ENCODE measurements around the gene GANAB.
"Not testable (repeated sequence)": the region's sequence is repeated elsewhere in the genome, so short reads cannot be mapped to it uniquely, and the experiment has no call there.

GANAB gene

DNA sequence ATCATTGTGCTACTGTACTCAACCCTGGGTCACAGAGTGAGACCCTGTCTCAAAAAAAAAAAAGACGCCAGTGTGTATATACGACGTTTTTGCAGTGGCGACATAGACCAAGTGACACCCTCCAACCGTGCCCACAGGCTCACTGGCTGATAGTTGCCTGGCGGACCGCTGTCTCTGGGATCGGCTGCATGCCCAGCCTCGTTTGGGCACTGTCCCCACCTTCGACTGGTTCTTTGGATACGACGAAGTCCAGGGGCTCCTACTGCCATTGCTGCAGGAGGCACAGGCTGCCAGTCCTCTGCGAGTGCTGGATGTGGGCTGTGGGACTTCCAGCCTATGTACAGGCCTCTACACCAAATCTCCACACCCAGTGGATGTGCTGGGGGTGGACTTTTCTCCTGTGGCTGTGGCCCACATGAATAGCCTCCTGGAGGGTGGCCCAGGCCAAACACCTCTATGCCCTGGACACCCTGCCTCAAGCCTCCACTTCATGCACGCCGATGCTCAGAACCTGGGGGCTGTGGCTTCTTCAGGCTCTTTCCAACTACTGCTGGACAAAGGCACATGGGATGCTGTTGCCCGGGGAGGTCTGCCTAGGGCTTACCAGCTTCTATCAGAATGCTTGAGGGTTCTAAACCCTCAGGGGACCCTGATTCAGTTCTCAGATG, 20.0 kb upstream of the GANAB start:
- no peak for DNase-seq

DNA sequence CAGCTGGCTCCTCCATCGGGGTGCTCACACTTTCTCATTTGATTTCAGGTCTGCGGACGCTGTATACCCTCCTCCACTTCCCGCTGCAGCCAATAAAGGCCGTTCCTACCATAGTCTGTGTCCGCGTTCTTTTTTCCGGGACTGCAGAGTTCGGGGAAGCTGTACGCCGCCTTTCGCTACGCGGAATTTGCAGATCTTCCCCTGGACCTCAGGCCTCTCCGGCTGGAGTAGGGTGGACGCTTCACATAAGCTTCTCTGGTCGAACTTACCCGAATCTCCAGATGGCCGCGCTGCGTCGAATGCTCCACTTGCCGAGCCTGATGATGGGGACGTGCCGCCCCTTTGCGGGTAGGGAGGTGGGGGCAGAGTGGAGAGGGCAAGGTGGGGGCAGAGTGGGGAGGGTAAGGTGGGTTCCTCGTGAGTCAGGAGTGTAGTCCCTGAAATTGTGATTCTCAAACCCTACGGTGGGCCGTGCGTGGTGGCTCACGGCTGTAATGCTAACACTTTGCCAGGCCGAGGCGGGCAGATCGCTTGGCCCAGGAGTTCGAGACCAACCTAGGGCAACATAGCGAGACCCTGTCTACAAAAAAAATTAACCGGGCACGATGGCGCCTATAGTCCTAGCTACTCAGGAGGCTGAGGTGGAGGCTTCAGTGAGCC, 19.3 kb upstream of the GANAB start:
- peak; percentile 75 for DNase-seq

DNA sequence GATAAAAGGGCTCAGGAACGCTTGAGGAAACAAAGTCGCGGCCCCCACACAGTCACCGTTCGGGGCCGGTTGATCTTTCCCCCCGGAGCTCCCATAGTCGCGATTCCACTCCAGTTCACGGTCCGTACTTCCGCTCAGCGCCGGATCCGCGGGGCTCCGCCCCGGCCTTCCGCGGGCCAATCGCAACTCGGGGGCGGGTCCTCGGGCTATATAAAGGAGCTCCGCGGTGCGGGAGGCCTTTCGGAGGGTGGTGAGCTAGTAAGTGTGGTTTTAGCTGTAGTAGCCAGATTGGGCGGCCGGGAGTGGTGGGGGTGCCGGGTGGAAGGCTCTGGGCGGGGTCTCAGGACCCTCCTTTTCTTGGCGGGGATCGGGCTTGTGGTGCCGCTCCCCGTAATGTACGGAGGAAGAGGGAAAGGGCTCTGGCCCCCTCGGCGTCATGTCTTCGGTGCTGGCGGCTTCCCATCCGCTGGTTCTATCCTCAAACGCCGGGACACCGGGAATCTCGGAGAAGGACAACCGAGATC, 18.7 kb upstream of the GANAB start, which contains the start of the genes C11orf98 and CSKMT:
TSS of gene C11orf98 (minus strand) at position 136 of the 524 bp plus-strand sequence. CDS start at position 95, 41 bp downstream.
TSS of gene CSKMT (plus strand) at position 238 of the 524 bp plus-strand sequence. CDS start 568 bp downstream, outside the sequence.
- peak; percentile 86 for DNase-seq

DNA sequence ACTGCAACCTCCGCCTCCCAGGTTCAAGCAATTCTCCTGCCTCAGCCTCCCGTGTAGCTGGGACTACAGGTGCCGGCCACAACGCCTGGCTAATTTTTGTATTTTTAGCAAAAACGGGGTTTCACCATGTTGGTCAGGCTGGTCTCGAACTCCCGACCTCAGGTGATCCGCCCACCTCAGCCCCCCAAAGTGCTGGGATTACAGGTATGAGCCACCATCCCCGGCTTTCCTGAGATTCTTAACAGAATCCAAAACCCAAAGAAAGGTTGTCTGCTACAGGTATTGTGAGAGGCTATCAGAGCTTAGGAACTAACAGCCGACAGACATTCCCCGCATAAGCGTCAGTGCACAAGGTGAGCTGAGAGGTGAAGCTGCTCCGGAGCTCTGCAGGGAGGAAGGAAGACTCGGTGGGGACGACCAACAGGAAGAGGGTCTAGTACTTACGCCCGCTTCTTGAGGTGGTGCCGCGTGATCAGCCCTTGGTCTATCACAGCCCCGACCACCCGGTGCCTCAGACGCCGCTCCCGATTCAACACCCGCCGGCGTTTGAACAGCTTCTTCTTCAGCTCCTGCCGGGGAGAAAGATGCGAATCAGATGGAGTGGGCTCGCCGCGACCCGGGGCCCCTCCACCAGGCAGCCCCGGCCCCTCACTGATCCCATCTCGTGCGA, 18.1 kb upstream of the GANAB start:
- DNase-seq, result peak; percentile 74

DNA sequence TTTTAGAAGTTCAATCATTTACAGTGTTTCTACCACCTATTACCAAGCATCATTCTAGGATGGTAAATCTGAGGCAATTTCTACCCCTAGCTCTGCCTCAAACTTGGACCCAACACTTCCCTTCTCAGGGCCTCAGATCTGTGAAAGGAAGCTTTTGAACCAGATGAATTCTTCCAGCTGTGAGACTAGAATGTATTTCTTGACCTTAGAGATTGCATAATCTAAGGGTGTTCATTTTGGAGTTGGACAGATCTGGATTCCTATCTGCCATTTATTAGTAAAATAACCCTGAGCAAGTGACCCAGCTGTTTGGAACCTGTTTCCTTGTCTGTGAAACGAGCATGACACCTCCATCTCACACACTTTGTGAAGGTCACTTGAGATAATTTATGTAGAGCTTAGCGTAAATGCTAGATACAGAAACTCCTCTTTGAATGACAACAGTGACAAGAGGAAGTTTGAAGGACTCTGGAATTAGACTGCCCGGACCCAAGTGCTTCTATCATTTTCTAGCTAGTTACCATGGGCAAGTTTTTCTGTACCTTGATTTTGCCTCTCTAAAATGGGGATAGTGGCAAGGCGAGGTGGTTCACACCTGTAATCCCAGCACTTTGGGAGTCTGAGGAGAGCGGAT, 10.5 kb upstream of the GANAB start:
- no peak for DNase-seq

DNA sequence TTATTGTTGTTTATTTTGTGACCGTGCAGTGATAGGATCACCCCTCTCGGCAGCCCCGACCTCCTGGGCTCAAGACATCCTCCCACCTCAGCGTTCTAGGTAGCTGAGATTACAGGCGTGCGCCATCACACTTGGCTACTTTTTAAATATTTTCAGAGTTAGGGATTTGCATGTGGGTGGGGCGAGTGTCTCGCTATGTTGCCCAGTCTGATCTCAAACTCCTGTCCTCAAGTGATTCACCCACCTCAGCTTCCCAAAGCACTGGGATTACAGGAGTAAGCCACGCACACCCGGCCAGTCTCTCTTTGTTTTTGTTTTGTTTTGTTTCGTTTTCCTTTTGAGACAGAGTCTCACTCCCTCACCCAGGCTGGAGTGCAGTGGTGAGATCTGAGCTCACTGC, 7.9 kb upstream of the GANAB start:
- no peak for DNase-seq

DNA sequence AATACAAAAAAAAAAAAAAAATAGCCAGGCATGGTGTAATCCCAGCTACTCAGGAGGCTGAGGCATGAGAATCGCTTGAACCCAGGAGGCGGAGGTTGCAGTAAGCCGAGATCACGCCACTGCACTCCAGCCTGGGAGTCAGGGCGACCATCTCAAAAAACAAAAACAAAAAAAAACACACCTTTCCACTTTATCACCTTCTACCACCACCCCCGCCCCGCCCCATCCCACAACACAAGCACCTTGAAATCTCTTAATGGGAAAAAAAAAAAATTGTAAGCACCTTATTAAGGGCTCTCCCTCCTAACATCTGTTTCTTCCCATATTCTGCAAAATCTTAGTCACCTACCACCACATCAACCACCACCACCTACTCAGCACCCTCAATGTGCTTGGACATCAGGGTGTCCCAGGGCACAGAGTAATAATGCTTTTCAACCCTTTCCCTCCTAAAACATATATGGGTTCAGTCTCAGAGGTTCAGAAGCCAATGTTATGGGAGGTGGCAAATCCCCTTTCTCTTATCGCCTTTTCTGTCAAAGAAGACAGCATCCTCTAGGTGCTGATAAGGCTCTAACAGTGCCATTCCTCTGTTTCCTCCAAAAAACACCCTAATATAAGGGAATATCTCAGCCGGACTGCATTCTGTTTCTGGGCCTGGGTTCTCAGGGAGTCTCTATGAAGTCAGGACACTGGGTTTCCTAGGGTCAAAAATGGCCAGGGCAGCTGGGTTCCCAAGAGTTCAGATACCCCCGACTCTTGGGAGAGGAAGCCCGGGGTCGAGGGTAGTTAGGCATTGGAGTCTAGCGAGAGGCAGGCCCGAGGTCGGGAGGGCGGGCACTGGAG, 6.0 kb upstream of the GANAB start:
- no peak for DNase-seq

DNA sequence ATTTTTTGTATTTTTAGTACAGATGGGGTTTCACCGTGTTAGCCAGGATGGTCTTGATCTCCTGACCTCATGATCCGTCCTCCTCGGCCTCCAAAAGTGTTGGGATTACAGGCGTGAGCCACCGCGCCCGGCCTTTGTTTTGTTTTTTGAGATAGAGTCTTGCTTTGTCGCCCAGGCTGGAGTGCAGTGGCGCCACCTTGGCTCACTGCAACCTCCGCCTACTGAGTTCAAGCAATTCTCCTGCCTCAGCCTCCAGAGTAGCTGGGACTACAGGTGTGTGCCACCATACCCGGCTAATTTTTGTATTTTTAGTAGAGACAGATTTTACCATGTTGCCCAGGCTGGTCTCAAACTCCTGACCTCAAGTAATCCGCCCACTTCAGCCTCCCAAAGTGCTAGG, 3.9 kb upstream of the GANAB start:
- DNase-seq, result not testable (repeated sequence)

DNA sequence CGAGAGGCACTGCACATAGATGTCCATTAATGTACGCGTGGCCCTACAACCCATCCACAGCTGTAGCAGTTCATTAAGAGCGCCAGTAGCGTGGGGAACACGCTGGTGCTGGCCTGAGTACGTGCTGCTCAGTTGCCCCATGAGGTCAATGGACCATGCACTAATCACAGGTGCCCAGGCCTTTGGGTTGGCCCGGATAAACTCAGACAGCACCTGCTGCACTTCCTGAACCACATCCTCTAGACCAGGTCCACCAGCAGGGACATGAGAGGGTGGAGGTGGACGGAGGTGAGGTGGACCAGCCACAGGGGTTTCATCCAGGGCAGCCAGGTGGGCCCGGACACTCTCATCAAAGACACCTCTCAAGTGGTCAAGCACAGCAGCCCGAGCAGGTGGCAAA, 3.1 kb upstream of the GANAB start:
- DNase-seq, result no peak

DNA sequence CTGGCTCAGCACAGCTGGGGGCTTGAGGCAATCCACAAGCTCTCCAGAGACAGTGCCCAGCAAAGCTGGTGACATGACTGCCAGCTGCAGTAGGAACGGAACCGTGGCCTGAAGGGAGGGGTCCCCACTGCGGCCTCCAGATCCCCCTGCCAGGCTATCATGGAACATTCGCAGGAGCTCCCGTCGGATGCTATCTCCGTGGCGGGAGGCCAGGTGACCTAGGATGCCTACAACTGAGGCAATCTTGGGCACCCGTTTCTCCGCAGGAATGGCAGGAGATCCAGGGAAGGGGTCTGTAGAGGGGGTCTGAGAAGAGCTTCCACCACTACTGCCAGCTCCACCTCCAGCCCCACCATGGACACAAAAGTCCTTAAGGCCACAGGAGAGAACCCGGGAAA, 2.6 kb upstream of the GANAB start:
- DNase-seq, result no peak

DNA sequence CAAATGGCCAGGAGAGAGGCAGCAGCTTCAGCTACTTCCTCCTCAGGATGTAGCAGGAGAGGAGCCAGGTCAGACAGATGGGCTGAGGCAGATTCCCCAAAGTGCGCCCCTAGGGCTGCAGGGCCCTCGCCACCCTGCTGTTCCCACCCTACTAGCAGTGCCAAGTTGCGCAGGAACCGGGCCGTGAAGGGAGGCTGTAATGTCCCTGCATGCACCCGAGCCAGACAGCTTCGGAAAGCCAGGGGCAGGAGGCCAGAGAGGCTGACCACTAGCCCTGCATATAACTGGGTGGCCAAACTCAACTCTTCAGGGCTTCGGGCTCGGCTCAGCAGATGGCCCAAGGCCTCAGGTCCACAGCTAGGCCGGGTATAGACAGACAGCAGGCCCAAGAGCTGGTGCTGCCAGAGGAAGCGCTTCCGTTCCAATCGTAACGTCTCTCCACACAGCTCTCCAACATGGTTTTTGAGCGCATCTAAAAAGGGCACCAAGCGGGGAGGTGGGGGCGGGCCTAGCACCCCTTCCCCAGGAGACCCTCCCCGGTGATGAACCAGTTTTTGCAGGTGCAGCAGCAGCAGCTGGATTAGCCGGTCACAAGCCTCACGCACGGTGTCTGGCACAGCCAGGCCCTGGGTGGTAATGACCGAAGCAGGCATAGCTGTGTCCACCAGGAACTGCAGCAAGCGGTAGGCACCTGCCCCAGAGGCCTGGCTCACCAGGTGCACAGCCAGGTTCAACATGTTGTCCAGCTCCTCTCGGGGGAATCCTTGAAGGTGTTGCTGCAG, 2.0 kb upstream of the GANAB start:
- no peak for DNase-seq

DNA sequence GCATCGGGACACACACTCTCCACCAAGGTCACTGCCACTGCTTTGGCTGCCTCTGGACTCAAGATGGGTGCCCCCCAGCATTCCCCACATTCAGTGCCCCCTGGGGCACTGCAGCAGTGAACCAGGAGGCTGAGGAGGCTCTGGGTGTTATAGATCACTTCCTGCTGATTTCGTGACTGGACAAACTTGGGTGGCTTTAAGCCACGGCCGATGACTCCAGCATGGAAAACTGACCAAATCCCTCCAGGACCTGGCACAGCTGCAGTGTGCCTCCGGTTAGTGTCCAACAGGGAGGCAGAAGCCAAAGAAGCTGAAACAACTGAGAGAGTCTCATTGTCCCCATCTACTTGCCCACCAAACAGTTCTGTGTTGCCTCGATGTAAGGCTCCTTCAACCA, 1.2 kb upstream of the GANAB start:
- no peak for DNase-seq

DNA sequence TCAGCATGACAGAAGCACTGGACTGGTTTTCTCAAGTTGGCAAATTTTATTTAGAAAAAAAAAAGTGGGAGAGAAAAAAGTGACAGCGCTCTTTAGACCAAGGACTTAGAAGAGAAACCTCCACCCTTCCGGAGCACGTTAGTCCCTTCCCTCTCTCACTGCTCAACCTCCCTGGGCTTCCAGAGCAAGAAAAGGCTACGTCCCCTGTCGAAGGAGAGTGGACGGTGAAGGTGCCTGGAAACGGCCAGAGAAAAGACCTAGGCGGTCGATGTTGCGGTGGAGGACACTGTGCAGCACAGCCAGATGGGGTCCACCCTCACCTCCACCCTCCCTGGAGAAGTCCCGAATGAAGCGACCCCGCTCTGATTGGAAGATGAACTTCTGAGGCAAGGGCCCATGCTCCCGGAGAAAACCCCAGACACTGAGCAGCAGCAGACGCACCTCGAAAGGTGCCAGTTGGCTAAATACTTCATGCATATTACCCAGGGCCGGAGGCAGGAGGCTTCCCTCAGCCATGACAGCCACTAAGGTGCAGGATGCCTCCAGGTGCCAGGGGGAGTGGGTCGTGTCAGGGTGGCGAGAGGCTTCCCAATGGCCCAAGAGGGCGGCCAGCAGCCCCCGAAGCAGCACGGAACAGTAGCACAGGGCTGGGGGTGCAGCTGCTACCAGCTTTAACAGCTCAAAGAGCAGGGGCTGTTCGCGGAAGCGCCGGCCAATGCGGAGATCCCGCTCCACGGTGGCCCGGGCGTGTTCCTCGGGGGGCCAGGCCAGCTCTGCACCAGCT, 604 bp upstream of the GANAB start:
- DNase-seq, result no peak

DNA sequence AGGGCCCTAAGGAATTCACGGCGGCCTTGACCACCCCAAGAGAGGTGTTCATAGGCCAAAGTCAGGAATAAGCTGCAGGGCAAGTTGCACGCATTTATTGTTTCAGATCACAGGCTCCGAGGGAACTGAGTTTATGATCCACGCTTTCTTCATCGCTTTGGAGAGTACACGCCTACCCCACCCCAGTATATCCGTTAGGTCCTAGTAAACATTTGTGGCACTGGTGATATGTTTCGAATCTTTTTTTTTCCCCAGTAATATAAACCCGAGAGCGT, 805 bp downstream of the GANAB start:
- no peak for DNase-seq

DNA sequence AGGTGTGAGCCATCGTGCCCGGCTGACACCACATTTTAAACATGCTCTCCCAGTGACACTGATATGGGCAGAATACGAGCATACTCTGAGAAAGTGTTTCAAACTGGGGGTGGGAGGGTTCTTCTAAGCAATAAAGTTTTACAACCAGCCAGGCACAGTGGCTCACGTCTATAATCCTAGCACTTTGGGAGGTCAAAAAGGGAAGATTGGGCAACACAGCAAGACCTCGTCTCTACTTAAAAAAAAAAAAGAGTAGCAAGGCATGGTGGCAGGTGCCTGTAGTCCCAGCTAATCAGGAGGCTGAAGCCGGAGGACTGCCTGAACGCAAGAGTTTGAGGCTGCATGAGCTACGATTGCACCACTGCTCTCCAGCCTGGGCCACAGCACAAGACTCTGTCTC, 2.2 kb downstream of the GANAB start:
- DNase-seq, result no peak

DNA sequence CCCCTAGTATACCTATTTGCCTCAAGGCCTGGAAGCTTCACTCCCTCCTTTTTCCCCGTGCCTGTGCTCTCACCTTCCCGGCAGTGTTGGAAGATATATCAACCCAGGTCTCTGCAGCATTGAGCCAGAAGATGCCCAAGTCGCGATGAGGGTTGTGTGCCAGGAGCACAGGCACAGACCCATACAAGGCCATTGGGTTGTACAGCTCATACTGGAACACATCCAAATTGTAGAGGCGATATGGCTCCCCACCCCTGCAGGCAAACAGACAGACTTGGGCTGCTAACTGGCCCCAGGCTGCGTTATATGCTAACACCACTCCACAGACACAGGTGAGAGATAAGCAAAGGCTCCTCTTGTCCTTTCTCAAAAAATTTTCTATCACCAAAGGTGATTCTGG, 13.9 kb downstream of the GANAB start:
- no peak for DNase-seq

DNA sequence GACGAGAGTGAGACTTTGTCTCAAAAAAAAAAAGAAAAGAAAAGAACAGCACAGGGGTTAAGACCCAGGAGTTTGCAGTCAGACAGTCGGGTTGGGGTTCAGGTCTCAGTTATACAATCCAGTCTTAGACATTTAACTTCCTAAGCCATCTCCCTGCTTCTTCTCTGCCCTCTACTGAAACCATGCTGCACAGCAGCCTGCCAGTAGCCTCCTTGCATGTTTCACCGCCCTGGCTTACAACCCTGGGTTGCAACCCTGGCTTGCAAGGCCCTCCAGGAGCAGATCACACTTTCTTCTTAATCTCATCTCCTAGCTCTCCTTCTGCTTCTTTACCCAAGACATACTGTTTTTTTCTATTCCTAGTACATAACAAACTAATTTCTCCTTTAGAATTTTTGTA, 18.7 kb downstream of the GANAB start:
- no peak for DNase-seq

DNA sequence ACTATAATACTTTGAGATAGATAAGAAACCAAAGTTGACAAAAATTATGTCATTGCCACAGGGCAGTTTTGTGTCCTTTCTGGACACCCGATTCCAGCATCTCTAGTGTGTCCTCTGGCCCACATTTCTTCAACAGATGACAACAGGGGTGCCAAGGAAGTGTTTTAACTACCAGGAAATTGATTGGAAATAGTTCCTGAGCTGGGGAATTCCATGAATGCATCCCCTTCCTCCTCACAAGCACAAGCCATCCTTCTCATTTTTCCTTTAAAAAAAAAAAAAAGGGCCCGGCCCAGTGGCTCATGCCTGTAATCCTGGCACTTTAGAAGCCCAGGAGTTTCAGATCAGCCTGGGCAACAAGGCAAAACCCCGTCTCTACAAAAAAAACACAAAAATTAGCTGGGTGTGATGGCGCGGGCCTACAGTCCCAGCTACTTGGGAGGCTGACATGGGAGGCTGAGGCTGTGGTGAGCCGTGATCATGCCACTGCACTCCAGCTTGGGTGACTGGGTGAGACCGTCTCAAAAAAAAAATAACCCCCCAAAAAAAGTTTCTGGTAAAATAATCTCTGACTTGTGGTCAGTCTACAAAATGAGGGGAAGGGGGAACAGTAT, 23.8 kb downstream of the GANAB start:
- DNase-seq, result no peak

DNA sequence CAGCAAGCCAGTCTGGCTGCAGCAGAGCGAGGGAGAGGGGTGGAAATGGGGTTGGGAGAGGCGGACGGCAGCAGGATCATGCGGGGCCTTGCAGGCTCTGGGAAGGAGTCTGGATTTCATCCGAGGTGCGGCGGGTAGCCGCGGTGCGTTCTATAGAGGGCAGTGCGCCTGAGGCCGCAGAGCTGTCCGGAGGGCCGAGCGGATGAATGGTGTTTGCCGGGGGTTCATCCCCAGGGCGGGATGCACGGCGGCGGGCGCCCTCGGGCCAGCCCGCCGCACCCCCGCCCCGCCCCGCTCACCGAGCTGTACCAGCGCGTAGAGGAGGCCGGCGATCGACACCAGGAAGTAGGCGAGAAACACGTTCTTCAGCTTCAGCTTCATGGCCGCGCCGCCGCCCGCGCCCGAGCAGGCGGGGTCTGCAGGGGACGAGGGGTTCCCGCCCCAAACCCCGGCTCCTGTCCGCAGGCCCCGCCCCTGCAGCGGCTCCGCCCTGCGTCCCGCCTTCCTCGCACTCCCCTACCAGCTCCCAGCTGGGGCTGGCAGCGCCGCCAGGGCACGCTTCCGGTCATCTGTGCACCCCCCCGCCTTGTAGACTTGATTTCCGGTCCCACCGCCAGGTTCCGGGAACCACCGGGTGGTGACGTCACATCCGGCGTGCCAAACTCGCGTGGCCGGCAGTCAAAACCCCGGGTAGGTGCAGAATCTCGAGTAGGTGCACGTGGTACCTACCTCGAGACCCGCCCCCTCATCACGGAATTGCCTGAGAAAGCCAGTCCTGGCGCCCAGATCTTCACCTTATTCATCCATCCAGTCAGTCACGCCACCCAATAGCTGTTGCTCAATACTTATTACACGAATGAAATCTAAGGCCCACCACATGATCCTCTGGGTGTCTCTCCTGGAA, 24.6 kb downstream of the GANAB start, which contains the start of gene B3GAT3:
TSS of gene B3GAT3 (minus strand) at position 420 of the 904 bp plus-strand sequence. CDS start at position 381, 39 bp downstream.
- peak; percentile 96 for DNase-seq
